Endothelial cell of umbilical vein (primary cell): Measurements from ENCODE around the gene UROC1. TPM values are rescaled to one million over a fixed set of nuclear protein-coding genes. Genes with fewer than 3 reads are reported as not detected.

Experiments
- BruUV-seq: library from RNA; stranded (reverse); fragments of 400-500 nt; replicated peaks from 2 replicates; lab custom pipeline; 2021; lab: Mats Ljungman, UMichigan
- CTCF ChIA-PET: fragments of 300-600, 350-600 bp; sonication (Branson Sonifier 250); formaldehyde crosslinking; loops from one replicate; lab custom pipeline; 2021; ENCODE audit warnings: antibody characterized with exemption, inconsistent platforms; lab: Charles Lee
- POLR2A ChIA-PET: fragments of 300-600, 350-600 bp; sonication (Branson Sonifier 250); formaldehyde crosslinking; loops from one replicate; lab custom pipeline; 2021; ENCODE audit warnings: antibody characterized with exemption, inconsistent platforms; lab: Charles Lee
- DNase-seq: peaks from one replicate; pipeline ENCODE4 v3.0.0-alpha.2; 2011; ENCODE audit warnings: low read depth, low spot score
- FAIRE-seq: peaks from 2 replicates; lab custom pipeline; 2011; peaks lifted over from hg19 to GRCh38; lab: Jason Lieb, UNC
- H2AFZ ChIP-seq: 2 replicates; pipeline ENCODE4 v1.6.0; 2012; ENCODE audit warnings: low read depth, low read length, control low read depth, inconsistent platforms
- H3K27ac ChIP-seq: 2 replicates; pipeline ENCODE4 v1.5.1; 2011; ENCODE audit warnings: low read depth, mild to moderate bottlenecking, control low read depth, low read length, moderate library complexity; ENCODE audit not compliant: insufficient read depth
- H3K27me3 ChIP-seq, 2 experiments: 2 replicates each; pipeline versions ENCODE4 v1.6.0 to v1.6.1; 2011; ENCODE audit warnings: low read length in 2 of 2, mixed read lengths in 1 of 2; ENCODE audit not compliant: control insufficient read depth in 2 of 2, insufficient read depth in 2 of 2
- H3K36me3 ChIP-seq, 2 experiments: 2 replicates in 1 of 2; 3 replicates in 1 of 2; pipeline ENCODE4 v1.5.1; 2011; ENCODE audit warnings: low read length in 2 of 2, mild to moderate bottlenecking in 1 of 2, moderate library complexity in 1 of 2; ENCODE audit not compliant: control insufficient read depth in 2 of 2, insufficient read depth in 2 of 2; ENCODE audit errors: extremely low read depth in 1 of 2
- H3K4me1 ChIP-seq: 3 replicates; pipeline ENCODE4 v1.5.1; 2011; ENCODE audit warnings: mild to moderate bottlenecking, low read length; ENCODE audit not compliant: control insufficient read depth, insufficient read depth; ENCODE audit errors: extremely low read depth
- H3K4me2 ChIP-seq: 2 replicates; pipeline ENCODE4 v1.6.1; 2011; ENCODE audit warnings: low read length, control low read depth, mixed read lengths; ENCODE audit not compliant: insufficient read depth
- H3K4me3 ChIP-seq, 3 experiments: fragments of 200-600 bp in 1 of 3; sonication (generic), shearing (Covaris generic) in 1 of 3; replicated peaks in 1 of 3; 2 replicates each; pipeline ENCODE4 v1.5.1; 2011 to 2016; ENCODE audit warnings: control low read depth in 3 of 3, low read length in 3 of 3, mild to moderate bottlenecking in 2 of 3, inconsistent platforms in 1 of 3, low read depth in 1 of 3, moderate library complexity in 1 of 3; ENCODE audit not compliant: insufficient read depth in 1 of 3
- H3K79me2 ChIP-seq: 2 replicates; pipeline ENCODE4 v1.6.0; 2012; ENCODE audit warnings: low read length, inconsistent platforms; ENCODE audit not compliant: control insufficient read depth, insufficient read depth
- H3K9ac ChIP-seq: replicated peaks from 2 replicates; pipeline ENCODE3; 2011; ENCODE audit warnings: low read length, control low read depth; ENCODE audit not compliant: insufficient read depth; ENCODE audit errors: extremely low read depth
- H3K9me1 ChIP-seq: replicated peaks from 3 replicates; pipeline ENCODE4 v1.6.0; 2011; ENCODE audit warnings: mild to moderate bottlenecking, low read length; ENCODE audit not compliant: control insufficient read depth, insufficient read depth; ENCODE audit errors: extremely low read depth
- H3K9me3 ChIP-seq: replicated peaks from 2 replicates; pipeline ENCODE4 v1.5.1; 2012; ENCODE audit warnings: low read length, inconsistent platforms; ENCODE audit not compliant: control insufficient read depth, insufficient read depth
- H4K20me1 ChIP-seq: replicated peaks from 2 replicates; pipeline ENCODE3; 2011; ENCODE audit warnings: mild to moderate bottlenecking, low read length; ENCODE audit not compliant: control insufficient read depth, insufficient read depth; ENCODE audit errors: extremely low read depth
- EZH2 ChIP-seq: IDR thresholded peaks from 2 replicates; pipeline ENCODE4 v1.6.1; 2012; ENCODE audit warnings: borderline replicate concordance, low read depth, mild to moderate bottlenecking, moderate library complexity, low read length, inconsistent platforms; ENCODE audit not compliant: severe bottlenecking
- GATA2 ChIP-seq: IDR thresholded peaks from 2 replicates; pipeline ENCODE4 v1.7.0; 2011; ENCODE audit warnings: low read depth, mild to moderate bottlenecking, moderate library complexity, mixed read lengths, low read length; ENCODE audit not compliant: insufficient read length, insufficient read depth
- JUN ChIP-seq: IDR thresholded peaks from 2 replicates; pipeline ENCODE4 v1.6.1; 2011; ENCODE audit warnings: borderline replicate concordance, low read depth; ENCODE audit not compliant: insufficient read length, insufficient read depth
- MYC ChIP-seq: IDR thresholded peaks from one replicate; pipeline ENCODE4 v1.6.1; 2011; ENCODE audit warnings: mild to moderate bottlenecking, low read depth, low read length
- POLR2A ChIP-seq: IDR thresholded peaks from 2 replicates; pipeline ENCODE4 v1.6.1; 2012; ENCODE audit warnings: low read depth, mild to moderate bottlenecking, control low read depth, low read length
- POLR2AphosphoS5 ChIP-seq: IDR thresholded peaks from 2 replicates; pipeline ENCODE4 v1.6.1; 2012; ENCODE audit warnings: low read depth, mild to moderate bottlenecking, control low read depth, low read length, moderate library complexity; ENCODE audit not compliant: insufficient read depth
- dilution Hi-C: fragments of 300-500 bp; cut with MboI; formaldehyde crosslinking; loops from one replicate; pipeline ENCODE4 v1.15.0; 2019; ENCODE audit warnings: low sequenced_read_pairs; ENCODE audit not compliant: extremely low pct_ligation_motif_present
- intact Hi-C: fragments of 100-400 bp; cut with micrococcal nuclease; formaldehyde crosslinking; loops from one replicate; pipeline ENCODE4 v1.10.0; 2022
- polyA plus RNA-seq, 4 experiments: library from polyadenylated mRNA; depleted of rRNA in 3 of 4; stranded (reverse) in 3 of 4; unstranded in 1 of 4; fragments of >200 nt; gene quantifications; 2 replicates each; pipeline versions ENCODE4 v1.2.1 to v1.2.3, GENCODE V29; 2011 to 2012; ENCODE audit warnings: missing spikeins in 1 of 4
- total RNA-seq: library from RNA; stranded (reverse); gene quantifications from 2 replicates; pipeline ENCODE4 v1.2.3, GENCODE V29; 2021
- TF ChIP-seq, protein P1 (sequence below): IDR thresholded peaks from 2 replicates; pipeline ENCODE4 v1.6.1; 2011; ENCODE audit not compliant: insufficient read depth, insufficient read length
- TF ChIP-seq, protein P2 (sequence below), 2 donors: IDR thresholded peaks; 1 replicate in 1 of 2; 2 replicates in 1 of 2; pipeline ENCODE4 v1.5.1; 2011; ENCODE audit warnings: low read length in 2 of 2, mild to moderate bottlenecking in 2 of 2, moderate library complexity in 2 of 2, control low read depth in 1 of 2, inconsistent platforms in 1 of 2, low read depth in 1 of 2; ENCODE audit not compliant: insufficient read depth in 1 of 2; ENCODE audit errors: extremely low read depth in 1 of 2

UROC1 gene
- total and polyA plus RNA-seq, 2 donors (not counting 3 experiments of a cell fraction or from before 2014, with no cell fraction given): not detected

DNA sequence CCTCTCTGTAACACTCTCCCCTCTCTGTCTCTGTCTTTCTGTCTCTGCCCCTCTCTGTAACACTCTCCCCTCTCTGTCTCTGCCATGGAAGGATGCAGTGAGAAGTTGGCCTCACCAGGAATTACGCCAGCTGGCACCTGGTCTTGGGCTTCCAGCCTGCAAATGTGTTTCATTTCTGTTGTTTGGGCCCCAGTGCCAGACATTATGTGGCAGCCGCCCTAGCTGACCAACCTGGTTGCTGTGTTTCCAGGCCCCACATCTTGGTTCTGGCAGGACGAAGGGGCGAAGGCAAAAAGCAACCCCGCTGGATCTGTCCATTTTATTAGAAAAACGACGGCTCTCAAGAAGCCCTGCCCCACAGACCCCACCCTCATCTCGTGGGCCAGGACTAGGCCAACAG, 36.7 kb downstream of the UROC1 start:
- POLR2A ChIA-PET: no interaction called here
- Histone ChIP-seq H3K27me3 (no peaks in the 10 kb centered on the region), H3K79me2 (no peaks in the 10 kb centered on the region), H3K9me1 (no peaks in the 10 kb centered on the region), H3K27ac (no peak overlapping the region), H4K20me1 (no peaks in the 10 kb centered on the region), H3K4me1 (peaks cover 6% of the 10 kb centered on the region), H3K9ac (no peak overlapping the region), H3K4me2 (no peak overlapping the region), H2AFZ (no peak overlapping the region), H3K9me3 (no peaks in the 10 kb centered on the region), H3K36me3 (no peaks in the 10 kb centered on the region), H3K4me3 (no peak overlapping the region)
- no peak for FAIRE-seq
- TF ChIP-seq, protein P1, sequence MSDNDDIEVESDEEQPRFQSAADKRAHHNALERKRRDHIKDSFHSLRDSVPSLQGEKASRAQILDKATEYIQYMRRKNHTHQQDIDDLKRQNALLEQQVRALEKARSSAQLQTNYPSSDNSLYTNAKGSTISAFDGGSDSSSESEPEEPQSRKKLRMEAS: no peak
- TF ChIP-seq MYC (no peak), POLR2AphosphoS5 (no peak)
- no peak for DNase-seq
- intact Hi-C loops: no loop called here
- BruUV-seq: no TSS peak
- dilution Hi-C loops: no loop called here
- CTCF ChIA-PET: interaction anchor here (1.5 kb wide), 1 partner anchor 19 kb away, joined by 3 read pairs; no protein-coding TSS in a partner anchor

DNA sequence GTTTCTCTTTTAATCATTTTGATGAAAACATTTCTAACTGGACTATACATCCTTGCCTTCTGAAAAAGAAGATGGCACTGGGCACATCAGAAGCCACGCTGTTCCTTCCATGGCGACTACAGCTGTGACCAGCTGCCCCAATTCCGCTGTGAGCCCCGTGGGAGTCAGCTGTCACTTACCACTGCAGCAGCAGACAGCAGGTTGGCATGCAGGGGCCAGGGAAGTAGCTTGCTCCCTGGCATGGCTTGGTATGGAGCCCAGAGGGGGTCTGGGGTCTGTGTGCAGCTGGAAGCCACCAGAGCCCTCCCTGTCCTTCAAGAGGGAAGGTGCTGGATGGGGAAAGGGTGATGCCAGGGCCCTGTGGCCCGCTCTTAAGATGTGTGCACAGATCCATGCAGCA, 37.4 kb downstream of the UROC1 start:
- no peak overlapping the region for H3K4me3 ChIP-seq
- POLR2A ChIA-PET: no interaction called here
- no peak overlapping the region for H3K27ac ChIP-seq
- H3K9me3 ChIP-seq: no peaks in the 10 kb centered on the region
- no peaks in the 10 kb centered on the region for H3K36me3 ChIP-seq
- no peak overlapping the region for H2AFZ ChIP-seq
- H3K4me2 ChIP-seq: no peak overlapping the region
- no peaks in the 10 kb centered on the region for H3K79me2 ChIP-seq
- H3K27me3 ChIP-seq: no peaks in the 10 kb centered on the region
- intact Hi-C loops (no loop called here), dilution Hi-C loops (no loop called here)
- no peak for FAIRE-seq
- no TSS peak for BruUV-seq
- no peak for DNase-seq
- TF ChIP-seq, protein P1: no peak
- no peak for TF ChIP-seq POLR2A
- no peak for TF ChIP-seq JUN
- no peak for TF ChIP-seq GATA2
- TF ChIP-seq POLR2AphosphoS5: no peak
- TF ChIP-seq, protein P2, sequence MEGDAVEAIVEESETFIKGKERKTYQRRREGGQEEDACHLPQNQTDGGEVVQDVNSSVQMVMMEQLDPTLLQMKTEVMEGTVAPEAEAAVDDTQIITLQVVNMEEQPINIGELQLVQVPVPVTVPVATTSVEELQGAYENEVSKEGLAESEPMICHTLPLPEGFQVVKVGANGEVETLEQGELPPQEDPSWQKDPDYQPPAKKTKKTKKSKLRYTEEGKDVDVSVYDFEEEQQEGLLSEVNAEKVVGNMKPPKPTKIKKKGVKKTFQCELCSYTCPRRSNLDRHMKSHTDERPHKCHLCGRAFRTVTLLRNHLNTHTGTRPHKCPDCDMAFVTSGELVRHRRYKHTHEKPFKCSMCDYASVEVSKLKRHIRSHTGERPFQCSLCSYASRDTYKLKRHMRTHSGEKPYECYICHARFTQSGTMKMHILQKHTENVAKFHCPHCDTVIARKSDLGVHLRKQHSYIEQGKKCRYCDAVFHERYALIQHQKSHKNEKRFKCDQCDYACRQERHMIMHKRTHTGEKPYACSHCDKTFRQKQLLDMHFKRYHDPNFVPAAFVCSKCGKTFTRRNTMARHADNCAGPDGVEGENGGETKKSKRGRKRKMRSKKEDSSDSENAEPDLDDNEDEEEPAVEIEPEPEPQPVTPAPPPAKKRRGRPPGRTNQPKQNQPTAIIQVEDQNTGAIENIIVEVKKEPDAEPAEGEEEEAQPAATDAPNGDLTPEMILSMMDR (IDR thresholded peaks at IDR 0.05; ENCODE audit: extremely low read depth in 1 of 2, insufficient read depth in 1 of 2, low read depth in 1 of 2, low read length in 2 of 2): no peak
- TF ChIP-seq EZH2: no peak
- H4K20me1 ChIP-seq: no peaks in the 10 kb centered on the region
- H3K9me1 ChIP-seq: no peaks in the 10 kb centered on the region
- no peak overlapping the region for H3K9ac ChIP-seq
- H3K4me1 ChIP-seq: peaks cover 6% of the 10 kb centered on the region
- CTCF ChIA-PET: interaction anchor here (1.2 kb wide), 1 partner anchor 1095 kb away, joined by 3 read pairs; no protein-coding TSS in a partner anchor
